Dermis blood vessel endothelial cell (primary cell): ENCODE results near the gene RRAS2. TPM values are rescaled to one million over a fixed set of nuclear protein-coding genes. Genes with fewer than 3 reads are reported as not detected.
"Not testable (repeated sequence)": the region's sequence is repeated elsewhere in the genome, so short reads cannot be mapped to it uniquely, and the experiment has no call there.

Experiments
- DNase-seq: peaks from one replicate; pipeline ENCODE4 v3.0.0; 2010
- total RNA-seq: library from RNA; depleted of rRNA; stranded (reverse); fragments of >200 nt; gene quantifications from 2 replicates; pipeline ENCODE4 v1.2.3, GENCODE V29; 2014

Gene RRAS2
- 112 and 173 TPM in 2 replicates for total RNA-seq

DNA sequence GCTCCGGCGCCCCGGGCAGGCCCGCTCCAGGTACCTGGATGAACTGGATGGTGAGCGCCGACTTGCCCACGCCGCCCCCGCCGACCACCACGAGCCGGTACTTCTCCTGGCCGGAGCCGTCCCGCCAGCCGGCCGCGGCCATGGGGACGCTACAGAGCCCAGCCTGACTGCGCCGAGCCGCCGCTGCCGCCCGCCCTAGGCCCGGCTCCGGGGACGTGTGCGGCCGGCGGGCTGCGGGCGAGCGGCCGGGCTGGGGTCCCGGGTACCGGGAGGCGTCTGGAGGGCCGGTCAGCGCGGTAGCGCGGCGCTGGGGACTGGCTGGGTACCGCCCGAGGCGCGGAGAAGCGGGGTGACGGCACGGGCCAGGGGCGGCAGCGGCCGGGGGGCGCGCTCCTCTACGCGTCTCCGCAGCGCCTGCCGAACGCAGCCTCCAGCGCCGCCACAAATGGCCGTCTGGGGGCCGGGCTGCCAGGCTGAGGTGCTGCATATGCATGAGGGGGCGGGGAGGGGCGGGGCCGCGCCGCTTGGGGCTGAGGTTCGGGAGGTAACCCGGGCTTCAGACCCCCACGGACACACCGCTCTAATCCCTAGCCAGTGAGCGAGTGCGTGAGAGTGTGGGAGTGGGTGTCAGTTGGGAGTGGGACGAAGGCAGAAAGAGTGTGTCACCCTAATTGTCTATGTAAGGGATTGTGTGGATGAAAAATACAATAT lies at the start of gene RRAS2:
RRAS2 (minus strand) TSS at position 455 of the 711 bp plus-strand sequence; CDS start at position 142, 313 bp downstream.
- DNase-seq: peak; percentile 89

DNA sequence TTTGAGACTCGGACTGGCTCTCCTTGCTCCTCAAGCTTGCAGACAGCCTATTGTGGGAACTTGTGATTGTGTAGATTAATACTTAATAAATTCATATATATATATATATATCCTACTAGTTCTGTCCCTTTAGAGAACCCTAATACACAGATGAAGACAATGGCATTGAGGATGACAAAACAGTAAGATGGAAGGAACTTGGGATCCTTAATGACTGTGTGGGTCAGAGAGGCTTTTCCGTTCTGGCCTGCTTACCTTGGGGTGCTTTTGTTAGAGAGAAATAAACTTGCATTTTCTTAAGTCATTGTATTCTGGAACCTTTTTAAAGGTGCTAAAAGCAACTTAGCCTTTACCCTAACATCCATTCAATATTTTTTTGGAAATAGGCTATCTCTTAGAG lies 49.6 kb upstream of the RRAS2 start:
- no peak for DNase-seq

DNA sequence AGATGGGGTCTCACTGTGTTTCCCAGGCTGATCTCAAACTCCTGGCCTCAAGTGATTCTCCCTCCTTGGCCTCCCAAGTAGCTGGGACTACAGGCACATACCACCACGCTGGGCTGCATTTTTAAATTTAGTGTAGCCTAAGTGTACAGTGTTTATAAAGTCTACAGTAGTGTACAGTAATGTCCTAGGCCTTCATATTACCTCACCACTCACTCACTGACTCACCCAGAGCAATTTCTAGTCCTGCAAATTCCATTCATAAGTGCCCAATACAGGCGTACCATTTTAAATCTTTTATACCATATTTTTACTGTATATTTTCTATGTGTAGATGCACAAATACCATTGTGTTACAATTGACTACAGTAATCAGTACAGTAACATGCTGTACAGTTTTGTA lies 47.1 kb upstream of the RRAS2 start:
- DNase-seq: not testable (repeated sequence)

GRCh38 chr11:14403528-14403927 lies 44.5 kb upstream of the RRAS2 start:
- not testable (repeated sequence) for DNase-seq

DNA sequence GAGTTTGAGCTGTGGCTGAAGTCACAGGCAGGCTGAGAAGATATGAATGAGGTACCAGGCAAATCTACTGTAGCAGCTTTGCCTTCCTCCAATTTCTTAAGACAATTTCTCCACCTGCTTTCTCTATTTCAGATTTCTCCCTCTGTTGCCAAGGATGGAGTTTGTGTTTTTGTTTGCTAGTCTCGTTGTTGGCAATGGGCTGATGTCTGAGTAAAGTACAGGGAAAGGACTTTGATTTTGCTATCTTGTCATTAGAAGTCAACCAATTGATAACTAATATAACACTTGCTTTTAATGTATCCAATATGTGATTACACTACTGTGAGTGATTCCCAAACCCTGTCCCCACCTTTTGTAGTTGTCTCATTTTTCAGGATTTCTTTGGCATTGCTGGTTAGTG lies 40.1 kb upstream of the RRAS2 start:
- DNase-seq: no peak

- no peak for DNase-seq
These were observed 37.3 kb upstream of the RRAS2 start for GRCh38 chr11:14396273-14396672.

GRCh38 chr11:14393889-14394288 lies 34.9 kb upstream of the RRAS2 start:
- no peak for DNase-seq

DNA sequence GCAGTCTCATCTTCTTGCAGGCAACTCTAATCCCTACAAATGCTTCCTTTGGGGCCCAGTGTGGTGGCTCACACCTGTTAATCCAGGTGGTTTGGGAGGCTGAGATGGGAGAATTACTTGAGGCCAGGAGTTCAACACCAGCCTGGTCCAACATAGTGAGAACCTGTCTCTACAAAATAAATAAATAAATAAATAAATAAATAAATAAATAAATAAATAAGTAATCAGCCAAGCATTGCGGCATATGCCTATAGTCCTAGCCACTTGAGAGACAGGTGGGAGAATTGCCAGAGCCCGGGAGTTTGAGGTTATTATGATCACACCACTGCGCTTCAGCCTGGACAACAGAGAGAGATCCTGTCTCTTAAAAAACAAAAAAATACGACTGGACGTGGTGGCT lies 34.1 kb upstream of the RRAS2 start:
- no peak for DNase-seq

- DNase-seq: no peak
These were observed 31.7 kb upstream of the RRAS2 start for GRCh38 chr11:14390669-14391068.

DNA sequence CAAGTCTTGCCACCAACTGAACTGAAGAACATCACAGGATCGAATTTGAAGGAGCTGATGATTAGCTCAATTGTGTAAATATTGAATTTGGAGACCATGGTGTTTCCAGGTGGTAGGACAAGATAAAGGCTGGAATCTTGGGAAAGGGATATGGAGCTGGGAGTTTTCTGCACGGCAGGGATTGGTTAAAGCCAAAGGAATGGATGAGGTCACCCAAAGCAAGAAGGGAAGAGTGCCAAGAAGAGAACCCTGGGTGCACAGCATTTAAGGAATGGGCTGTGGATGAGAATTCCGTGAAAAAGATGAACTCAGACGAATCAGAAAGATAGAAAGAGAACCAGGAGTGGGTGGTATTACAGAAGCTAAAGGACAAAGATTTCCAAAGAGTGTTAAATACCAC lies 29.4 kb upstream of the RRAS2 start:
- DNase-seq: no peak

DNA sequence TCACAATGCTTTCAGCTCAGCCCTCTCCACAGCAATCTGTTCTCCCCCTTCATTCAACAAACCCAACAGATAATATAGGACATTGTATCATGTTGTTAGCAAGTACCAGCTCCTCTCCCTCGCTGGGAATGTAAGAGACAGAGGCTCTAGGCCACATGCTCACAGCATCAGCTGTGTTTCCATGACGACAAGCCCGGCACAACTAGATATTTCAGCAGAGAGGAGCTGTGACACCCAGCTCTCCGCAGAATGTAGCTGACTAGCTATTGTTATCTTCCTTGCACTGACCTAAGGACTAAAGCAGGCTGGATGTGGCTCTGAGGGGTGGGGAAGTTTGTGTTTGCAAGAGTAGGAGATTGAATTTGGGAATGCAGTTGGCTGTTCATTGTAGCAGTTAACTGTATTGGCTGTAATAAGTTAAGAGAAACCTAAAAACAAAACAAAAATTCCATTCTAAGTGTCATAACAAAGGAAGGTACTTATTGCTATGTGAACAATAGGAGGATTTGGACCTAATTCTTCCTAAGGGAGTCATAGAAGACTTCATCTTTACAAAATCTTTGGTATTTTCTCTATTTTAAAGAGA lies 28.0 kb upstream of the RRAS2 start:
- peak; percentile 62 for DNase-seq

DNA sequence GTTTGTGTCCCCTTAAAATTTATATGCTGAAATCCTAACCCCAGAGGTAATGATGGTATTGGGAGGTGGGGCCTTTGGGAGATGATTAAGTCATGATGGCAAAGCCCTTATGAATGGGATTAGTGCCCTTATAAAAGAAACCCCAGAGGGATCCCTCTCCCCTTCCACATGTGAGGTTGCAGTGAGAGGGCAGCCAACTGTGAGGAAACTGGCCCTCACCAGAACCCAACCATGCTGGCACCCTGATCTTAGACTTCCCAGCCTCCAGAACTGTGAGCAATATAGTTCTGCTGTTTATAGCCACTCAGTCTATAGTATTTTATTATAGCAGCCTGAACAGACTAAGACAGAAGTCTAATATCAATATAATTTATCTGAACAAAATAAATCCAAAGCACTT lies 27.1 kb upstream of the RRAS2 start:
- no peak for DNase-seq

DNA sequence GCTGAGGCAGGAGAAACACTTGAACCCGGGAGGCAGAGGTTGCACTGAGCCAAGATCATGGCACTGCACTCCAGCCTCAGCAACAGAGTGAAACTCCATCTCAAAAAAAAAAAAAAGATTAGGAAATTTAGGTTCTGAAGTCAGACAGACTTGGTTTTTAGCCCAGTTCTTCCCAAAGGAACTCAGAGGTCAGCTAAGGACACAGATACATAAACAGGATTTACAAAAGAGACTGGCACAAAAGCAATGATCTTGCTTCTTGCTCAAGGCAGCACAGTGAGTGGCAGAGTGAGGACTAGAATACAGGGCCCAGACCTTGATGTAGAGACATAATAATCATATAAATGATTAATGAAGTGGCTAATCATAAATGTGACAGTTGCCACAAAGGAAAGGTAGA lies 25.4 kb upstream of the RRAS2 start:
- DNase-seq: no peak

- no peak for DNase-seq
These were observed 23.0 kb upstream of the RRAS2 start for GRCh38 chr11:14381968-14382367.

- DNase-seq: peak; percentile 71
These were observed 22.1 kb upstream of the RRAS2 start for GRCh38 chr11:14380947-14381561.

DNA sequence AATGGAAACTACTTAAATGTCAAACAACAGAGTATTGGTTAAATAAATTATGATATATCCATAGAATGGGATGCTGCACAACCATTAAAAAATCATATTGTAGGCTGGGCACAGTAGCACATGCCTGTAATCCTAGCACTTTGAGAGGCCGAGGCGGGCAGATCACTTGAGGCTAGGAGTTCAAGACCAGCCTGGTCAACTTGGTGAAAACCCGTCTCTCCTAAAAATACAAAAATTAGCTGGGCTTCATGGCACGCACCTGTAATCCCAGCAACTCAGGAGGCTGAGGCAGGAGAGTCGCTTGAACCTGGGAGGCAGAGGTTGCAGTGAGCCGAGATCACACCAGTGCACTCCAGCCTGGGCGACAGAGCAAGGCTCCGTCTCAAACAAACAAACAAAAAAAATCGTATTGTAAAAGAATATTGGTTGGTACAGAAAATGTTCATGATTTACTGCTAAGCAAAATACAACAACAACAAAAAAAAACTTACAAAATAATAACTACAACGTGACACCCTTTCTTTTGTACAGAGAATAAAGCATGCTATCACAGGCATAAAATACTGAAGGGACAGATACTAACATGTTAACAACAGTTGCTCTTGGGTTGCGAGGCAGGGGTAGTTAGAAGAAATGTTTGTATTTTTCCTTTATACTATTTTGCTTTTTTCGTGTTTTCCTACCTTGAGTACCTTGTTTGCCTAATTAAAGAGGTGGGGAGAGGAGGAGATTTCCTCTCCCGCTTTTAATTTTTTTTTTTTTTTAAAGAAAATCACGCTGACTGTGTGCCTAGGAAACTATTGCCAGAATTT lies 21.3 kb upstream of the RRAS2 start:
- no peak for DNase-seq

GRCh38 chr11:14378171-14378570 lies 19.2 kb upstream of the RRAS2 start:
- no peak for DNase-seq

GRCh38 chr11:14376920-14377319 lies 17.9 kb upstream of the RRAS2 start:
- peak; percentile 62 for DNase-seq

GRCh38 chr11:14374922-14375830 lies 16.2 kb upstream of the RRAS2 start:
- peak; percentile 10 for DNase-seq

GRCh38 chr11:14373941-14374646 lies 15.1 kb upstream of the RRAS2 start:
- no peak for DNase-seq

GRCh38 chr11:14372011-14372410 lies 13.0 kb upstream of the RRAS2 start:
- no peak for DNase-seq

- no peak for DNase-seq
These were observed 12.3 kb upstream of the RRAS2 start for GRCh38 chr11:14371249-14371648.
